ENCODE data around the gene STK38.
"Not testable (repeated sequence)": the region's sequence is repeated elsewhere in the genome, so short reads cannot be mapped to it uniquely, and the experiment has no call there.

The STK38 gene

DNA sequence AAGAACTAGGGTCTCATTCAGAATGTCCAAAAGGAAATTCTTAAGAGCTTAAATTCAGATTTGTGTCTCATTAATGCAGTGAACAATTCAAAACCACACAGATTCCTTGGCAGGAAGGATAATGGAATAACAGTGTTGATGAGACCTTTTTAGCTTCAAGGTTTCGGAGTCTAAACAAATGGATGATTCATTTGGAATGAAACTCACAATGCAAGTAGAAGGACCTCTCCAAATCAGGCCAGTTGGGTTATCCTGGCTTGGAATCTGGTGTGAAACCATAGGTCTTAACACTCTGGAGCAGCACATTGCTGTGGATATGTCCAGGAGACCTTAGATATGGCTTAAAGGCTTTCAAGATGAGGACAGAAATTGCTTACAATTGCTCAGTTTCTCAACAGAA is 59.6 kb downstream of the STK38 start:
- no peak for ATAC-seq (ENCODE audit: low read depth)
- no peaks in the 10 kb centered on the region for H3K27me3 ChIP-seq (ENCODE audit: insufficient read depth, poor library complexity, severe bottlenecking)
- no peak for DNase-seq (ENCODE audit: low spot score)
- H3K36me3 ChIP-seq (ENCODE audit: low read depth), result peaks cover 37% of the 10 kb centered on the region
- H3K4me3 ChIP-seq (ENCODE audit: severe bottlenecking), result no peak overlapping the region
- no peaks in the 10 kb centered on the region for H3K9me3 ChIP-seq (ENCODE audit: severe bottlenecking)
- TF ChIP-seq, protein P1, sequence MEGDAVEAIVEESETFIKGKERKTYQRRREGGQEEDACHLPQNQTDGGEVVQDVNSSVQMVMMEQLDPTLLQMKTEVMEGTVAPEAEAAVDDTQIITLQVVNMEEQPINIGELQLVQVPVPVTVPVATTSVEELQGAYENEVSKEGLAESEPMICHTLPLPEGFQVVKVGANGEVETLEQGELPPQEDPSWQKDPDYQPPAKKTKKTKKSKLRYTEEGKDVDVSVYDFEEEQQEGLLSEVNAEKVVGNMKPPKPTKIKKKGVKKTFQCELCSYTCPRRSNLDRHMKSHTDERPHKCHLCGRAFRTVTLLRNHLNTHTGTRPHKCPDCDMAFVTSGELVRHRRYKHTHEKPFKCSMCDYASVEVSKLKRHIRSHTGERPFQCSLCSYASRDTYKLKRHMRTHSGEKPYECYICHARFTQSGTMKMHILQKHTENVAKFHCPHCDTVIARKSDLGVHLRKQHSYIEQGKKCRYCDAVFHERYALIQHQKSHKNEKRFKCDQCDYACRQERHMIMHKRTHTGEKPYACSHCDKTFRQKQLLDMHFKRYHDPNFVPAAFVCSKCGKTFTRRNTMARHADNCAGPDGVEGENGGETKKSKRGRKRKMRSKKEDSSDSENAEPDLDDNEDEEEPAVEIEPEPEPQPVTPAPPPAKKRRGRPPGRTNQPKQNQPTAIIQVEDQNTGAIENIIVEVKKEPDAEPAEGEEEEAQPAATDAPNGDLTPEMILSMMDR (IDR thresholded peaks at IDR 0.05; ENCODE audit: poor library complexity, severe bottlenecking), result no peak
- no peaks in the 10 kb centered on the region for H3K4me1 ChIP-seq (ENCODE audit: insufficient read depth, poor library complexity, severe bottlenecking)
- no peak overlapping the region for H3K27ac ChIP-seq (ENCODE audit: poor library complexity, severe bottlenecking)

DNA sequence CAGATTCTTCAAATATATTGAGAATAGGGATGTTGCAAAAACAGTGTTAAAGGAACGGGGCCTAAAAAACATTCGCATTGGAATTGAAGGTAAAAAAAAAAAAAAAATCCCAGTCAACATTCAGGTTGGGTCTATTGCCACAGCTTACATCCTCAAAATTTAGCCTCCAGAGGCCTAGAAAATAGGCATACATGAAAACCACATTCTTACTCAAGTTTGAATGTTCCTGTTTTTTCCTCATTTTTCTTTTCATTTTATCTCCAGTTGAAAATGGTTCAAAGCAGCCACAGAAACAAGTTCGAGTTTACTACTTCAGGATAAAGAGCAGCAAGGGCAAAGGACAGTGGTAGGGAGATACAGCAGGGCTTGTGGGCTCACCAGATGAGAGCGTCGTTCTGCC is 62.5 kb downstream of the STK38 start:
- Histone ChIP-seq H3K27ac (ENCODE audit: poor library complexity, severe bottlenecking) (no peak overlapping the region), H3K9me3 (ENCODE audit: severe bottlenecking) (no peaks in the 10 kb centered on the region), H3K36me3 (ENCODE audit: low read depth) (peaks cover 60% of the 10 kb centered on the region), H3K27me3 (ENCODE audit: insufficient read depth, poor library complexity, severe bottlenecking) (no peaks in the 10 kb centered on the region), H3K4me1 (ENCODE audit: insufficient read depth, poor library complexity, severe bottlenecking) (no peaks in the 10 kb centered on the region), H3K4me3 (ENCODE audit: severe bottlenecking) (no peak overlapping the region)
- no peak for DNase-seq (ENCODE audit: low spot score)
- ATAC-seq (ENCODE audit: low read depth), result no peak
- TF ChIP-seq, protein P1 (IDR thresholded peaks at IDR 0.05; ENCODE audit: poor library complexity, severe bottlenecking), result no peak

GRCh38 chr6:36483326-36483725 is 64.0 kb downstream of the STK38 start:
- not testable (repeated sequence) for H3K27me3 ChIP-seq (ENCODE audit: insufficient read depth, poor library complexity, severe bottlenecking); H3K4me3 ChIP-seq (ENCODE audit: severe bottlenecking); ATAC-seq (ENCODE audit: low read depth); DNase-seq (ENCODE audit: low spot score); H3K4me1 ChIP-seq (ENCODE audit: insufficient read depth, poor library complexity, severe bottlenecking); H3K9me3 ChIP-seq (ENCODE audit: severe bottlenecking); H3K27ac ChIP-seq (ENCODE audit: poor library complexity, severe bottlenecking)
- H3K36me3 ChIP-seq (ENCODE audit: low read depth), result peaks cover 66% of the 10 kb centered on the region

DNA sequence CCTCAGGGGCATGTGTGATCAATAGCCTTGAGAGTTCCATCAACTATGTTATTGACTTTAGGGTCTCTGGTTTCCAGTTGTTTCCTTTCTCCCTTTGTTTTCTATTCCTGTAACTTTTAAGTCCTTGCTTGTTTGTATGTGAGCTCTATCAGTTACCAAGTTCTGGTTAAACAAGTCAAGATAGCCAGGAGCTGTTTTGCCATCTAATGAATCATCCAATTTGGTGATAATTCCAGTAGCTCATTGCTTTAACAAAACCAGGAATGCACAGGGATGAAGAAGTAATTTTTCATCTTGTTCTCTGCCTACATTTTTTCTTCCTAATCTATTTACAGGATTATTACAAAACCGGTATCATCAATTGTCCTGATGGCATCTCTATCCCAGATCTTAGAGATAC is 68.0 kb downstream of the STK38 start:
- H3K4me3 ChIP-seq (ENCODE audit: severe bottlenecking), result no peak overlapping the region
- no peak for ATAC-seq (ENCODE audit: low read depth)
- TF ChIP-seq, protein P1 (IDR thresholded peaks at IDR 0.05; ENCODE audit: poor library complexity, severe bottlenecking), result no peak
- H3K4me1 ChIP-seq (ENCODE audit: insufficient read depth, poor library complexity, severe bottlenecking), result no peaks in the 10 kb centered on the region
- peaks cover 65% of the 10 kb centered on the region for H3K36me3 ChIP-seq (ENCODE audit: low read depth)
- H3K27ac ChIP-seq (ENCODE audit: poor library complexity, severe bottlenecking), result no peak overlapping the region
- DNase-seq (ENCODE audit: low spot score), result no peak
- H3K9me3 ChIP-seq (ENCODE audit: severe bottlenecking), result no peaks in the 10 kb centered on the region
- no peaks in the 10 kb centered on the region for H3K27me3 ChIP-seq (ENCODE audit: insufficient read depth, poor library complexity, severe bottlenecking)

DNA sequence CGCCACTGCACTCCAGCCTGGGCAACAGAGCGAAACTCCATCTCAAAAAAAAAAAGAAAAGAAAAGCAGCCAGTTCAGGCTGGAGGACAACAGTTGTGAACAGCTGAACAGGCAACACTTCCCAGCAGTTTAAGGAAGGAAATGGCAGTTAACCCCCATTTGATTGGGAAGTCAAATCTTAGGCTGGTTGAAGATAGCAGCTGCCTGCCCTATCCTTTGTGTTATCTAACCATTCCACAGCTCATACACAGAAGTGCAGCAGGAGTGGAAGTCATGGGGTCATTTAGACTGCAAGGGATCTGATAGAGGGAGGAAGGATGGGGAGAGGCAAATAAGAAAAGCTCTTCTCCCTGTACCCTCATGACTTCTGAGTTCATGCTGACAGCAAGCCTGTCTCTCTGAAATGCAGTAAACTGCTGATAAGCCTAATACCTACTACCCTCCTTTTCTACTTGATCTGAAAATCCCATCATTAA is 69.2 kb downstream of the STK38 start:
- H3K36me3 ChIP-seq (ENCODE audit: low read depth), result peaks cover 65% of the 10 kb centered on the region
- TF ChIP-seq, protein P1 (IDR thresholded peaks at IDR 0.05; ENCODE audit: poor library complexity, severe bottlenecking), result no peak
- H3K4me3 ChIP-seq (ENCODE audit: severe bottlenecking), result no peak overlapping the region
- ATAC-seq (ENCODE audit: low read depth) (no peak), DNase-seq (ENCODE audit: low spot score) (no peak)
- H3K9me3 ChIP-seq (ENCODE audit: severe bottlenecking), result no peaks in the 10 kb centered on the region
- no peaks in the 10 kb centered on the region for H3K27me3 ChIP-seq (ENCODE audit: insufficient read depth, poor library complexity, severe bottlenecking)
- no peaks in the 10 kb centered on the region for H3K4me1 ChIP-seq (ENCODE audit: insufficient read depth, poor library complexity, severe bottlenecking)
- no peak overlapping the region for H3K27ac ChIP-seq (ENCODE audit: poor library complexity, severe bottlenecking)

Measured in RWPE2 (cell line).